Measurements from ENCODE around the gene PLCB2. TPM values are rescaled to one million over a fixed set of nuclear protein-coding genes. Genes with fewer than 3 reads are reported as not detected.

PLCB2 gene
- total and polyA plus RNA-seq, 2 donors (not counting 3 experiments of a cell fraction or from before 2014, with no cell fraction given) = 1.5 to 1.6 TPM

DNA sequence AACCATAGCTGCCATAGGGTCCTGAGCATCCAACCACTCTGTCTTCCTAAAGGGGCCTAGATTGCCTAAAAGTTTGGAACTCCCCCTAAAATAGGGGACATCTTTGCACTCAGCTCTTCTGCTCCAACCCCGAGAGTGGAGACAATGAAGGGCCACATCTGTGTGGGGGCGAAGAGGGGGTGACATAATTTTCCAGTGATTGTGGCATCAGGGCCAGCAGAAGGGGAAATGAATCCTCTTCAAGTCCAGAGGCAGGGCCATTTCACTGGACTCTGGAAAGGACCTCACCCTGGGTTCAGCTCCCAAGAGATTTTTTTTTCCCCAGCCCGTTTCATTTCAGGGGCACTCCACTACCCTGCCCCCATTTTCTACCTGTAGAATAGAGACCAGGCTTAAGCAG lies 20.2 kb downstream of the PLCB2 start:
- BruUV-seq (replicated peaks) = no TSS peak
- Histone ChIP-seq H3K4me3 (replicated peaks in 1 of 3; ENCODE audit: insufficient read depth in 1 of 3, low read depth in 1 of 3, low read length in 3 of 3) (no peak overlapping the region), H3K36me3 (ENCODE audit: control insufficient read depth in 2 of 2, extremely low read depth in 1 of 2, insufficient read depth in 2 of 2, low read length in 2 of 2) (no peaks in the 10 kb centered on the region), H2AFZ (ENCODE audit: low read depth, low read length) (no peak overlapping the region), H3K9ac (replicated peaks; ENCODE audit: extremely low read depth, insufficient read depth, low read length) (no peak overlapping the region), H3K9me1 (replicated peaks; ENCODE audit: control insufficient read depth, extremely low read depth, insufficient read depth, low read length) (no peaks in the 10 kb centered on the region), H3K4me1 (ENCODE audit: control insufficient read depth, extremely low read depth, insufficient read depth, low read length) (peaks cover 8% of the 10 kb centered on the region), H3K27me3 (ENCODE audit: control insufficient read depth in 2 of 2, insufficient read depth in 2 of 2, low read length in 2 of 2) (peaks cover 18 to 22% of the 10 kb centered on the region in 2 experiments), H4K20me1 (replicated peaks; ENCODE audit: control insufficient read depth, extremely low read depth, insufficient read depth, low read length) (no peaks in the 10 kb centered on the region), H3K79me2 (ENCODE audit: control insufficient read depth, insufficient read depth, low read length) (no peaks in the 10 kb centered on the region), H3K9me3 (replicated peaks; ENCODE audit: control insufficient read depth, insufficient read depth, low read length) (no peaks in the 10 kb centered on the region), H3K27ac (ENCODE audit: insufficient read depth, low read depth, low read length) (no peak overlapping the region), H3K4me2 (ENCODE audit: insufficient read depth, low read length) (no peak overlapping the region)
- no peak for FAIRE-seq
- ChIA-PET POLR2A (no interaction called here), CTCF (interaction anchor here (1.2 to 7.5 kb wide), 3 partner anchors 8 to 24 kb away, joined by 6 to 77 read pairs (median 8); no protein-coding TSS in a partner anchor)
- TF ChIP-seq POLR2AphosphoS5 (IDR thresholded peaks at IDR 0.05; ENCODE audit: insufficient read depth, low read depth, low read length) (no peak), POLR2A (IDR thresholded peaks at IDR 0.05; ENCODE audit: low read depth, low read length) (no peak), FOS (IDR thresholded peaks at IDR 0.05; ENCODE audit: borderline replicate concordance, insufficient read depth, low read length) (no peak), GATA2 (IDR thresholded peaks at IDR 0.05; ENCODE audit: insufficient read depth, insufficient read length, low read depth, low read length) (no peak), EZH2 (IDR thresholded peaks at IDR 0.05; ENCODE audit: borderline replicate concordance, low read depth, low read length, severe bottlenecking) (no peak), MYC (IDR thresholded peaks at IDR 0.05; ENCODE audit: low read depth, low read length) (no peak), JUN (IDR thresholded peaks at IDR 0.05; ENCODE audit: borderline replicate concordance, insufficient read depth, insufficient read length, low read depth) (no peak)
- TF ChIP-seq, protein P1, sequence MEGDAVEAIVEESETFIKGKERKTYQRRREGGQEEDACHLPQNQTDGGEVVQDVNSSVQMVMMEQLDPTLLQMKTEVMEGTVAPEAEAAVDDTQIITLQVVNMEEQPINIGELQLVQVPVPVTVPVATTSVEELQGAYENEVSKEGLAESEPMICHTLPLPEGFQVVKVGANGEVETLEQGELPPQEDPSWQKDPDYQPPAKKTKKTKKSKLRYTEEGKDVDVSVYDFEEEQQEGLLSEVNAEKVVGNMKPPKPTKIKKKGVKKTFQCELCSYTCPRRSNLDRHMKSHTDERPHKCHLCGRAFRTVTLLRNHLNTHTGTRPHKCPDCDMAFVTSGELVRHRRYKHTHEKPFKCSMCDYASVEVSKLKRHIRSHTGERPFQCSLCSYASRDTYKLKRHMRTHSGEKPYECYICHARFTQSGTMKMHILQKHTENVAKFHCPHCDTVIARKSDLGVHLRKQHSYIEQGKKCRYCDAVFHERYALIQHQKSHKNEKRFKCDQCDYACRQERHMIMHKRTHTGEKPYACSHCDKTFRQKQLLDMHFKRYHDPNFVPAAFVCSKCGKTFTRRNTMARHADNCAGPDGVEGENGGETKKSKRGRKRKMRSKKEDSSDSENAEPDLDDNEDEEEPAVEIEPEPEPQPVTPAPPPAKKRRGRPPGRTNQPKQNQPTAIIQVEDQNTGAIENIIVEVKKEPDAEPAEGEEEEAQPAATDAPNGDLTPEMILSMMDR (IDR thresholded peaks at IDR 0.05; ENCODE audit: extremely low read depth in 1 of 2, insufficient read depth in 1 of 2, low read depth in 1 of 2, low read length in 2 of 2) = no peak
- TF ChIP-seq, protein P2, sequence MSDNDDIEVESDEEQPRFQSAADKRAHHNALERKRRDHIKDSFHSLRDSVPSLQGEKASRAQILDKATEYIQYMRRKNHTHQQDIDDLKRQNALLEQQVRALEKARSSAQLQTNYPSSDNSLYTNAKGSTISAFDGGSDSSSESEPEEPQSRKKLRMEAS (IDR thresholded peaks at IDR 0.05; ENCODE audit: insufficient read depth, insufficient read length) = no peak
- no peak for DNase-seq (ENCODE audit: low read depth, low spot score)
- intact Hi-C loops (cut with micrococcal nuclease) = no loop called here
- dilution Hi-C loops (cut with MboI; ENCODE audit: extremely low pct_ligation_motif_present, low sequenced_read_pairs) = no loop called here

Measured in endothelial cell of umbilical vein (primary cell).